ENCODE data around the gene PLXNA4.

PLXNA4 gene

DNA sequence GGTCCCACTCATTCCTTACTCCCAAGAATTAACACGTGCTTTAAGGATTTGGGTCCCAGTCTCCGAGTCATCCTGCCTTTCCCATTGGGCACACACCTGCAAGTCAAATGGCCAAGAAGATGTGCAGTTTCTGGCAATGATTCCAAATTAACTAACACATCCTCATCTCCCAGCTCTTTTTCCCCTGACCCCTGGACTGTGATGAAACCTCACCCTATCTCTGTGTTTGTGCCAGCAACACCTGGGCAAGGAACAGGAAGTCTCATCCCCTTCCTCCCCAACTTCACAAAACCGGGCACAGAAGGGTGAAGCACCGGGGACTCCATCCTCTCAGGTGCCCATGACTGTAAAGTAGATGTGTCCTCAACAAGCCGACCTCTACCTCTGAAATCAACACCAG, 54.8 kb downstream of the PLXNA4 start:
- Histone ChIP-seq H3K36me3 (ENCODE audit: control insufficient read depth in 1 of 2, insufficient read depth in 2 of 2, low read length in 2 of 2) (no peaks in the 10 kb centered on the region), H4K12ac (ENCODE audit: low read depth, low read length) (no peak overlapping the region)
- WGBS (ENCODE audit: extremely low coverage, insufficient coverage, insufficient read length) = no CpG with 5 or more reads among the region's 5 CpGs

DNA sequence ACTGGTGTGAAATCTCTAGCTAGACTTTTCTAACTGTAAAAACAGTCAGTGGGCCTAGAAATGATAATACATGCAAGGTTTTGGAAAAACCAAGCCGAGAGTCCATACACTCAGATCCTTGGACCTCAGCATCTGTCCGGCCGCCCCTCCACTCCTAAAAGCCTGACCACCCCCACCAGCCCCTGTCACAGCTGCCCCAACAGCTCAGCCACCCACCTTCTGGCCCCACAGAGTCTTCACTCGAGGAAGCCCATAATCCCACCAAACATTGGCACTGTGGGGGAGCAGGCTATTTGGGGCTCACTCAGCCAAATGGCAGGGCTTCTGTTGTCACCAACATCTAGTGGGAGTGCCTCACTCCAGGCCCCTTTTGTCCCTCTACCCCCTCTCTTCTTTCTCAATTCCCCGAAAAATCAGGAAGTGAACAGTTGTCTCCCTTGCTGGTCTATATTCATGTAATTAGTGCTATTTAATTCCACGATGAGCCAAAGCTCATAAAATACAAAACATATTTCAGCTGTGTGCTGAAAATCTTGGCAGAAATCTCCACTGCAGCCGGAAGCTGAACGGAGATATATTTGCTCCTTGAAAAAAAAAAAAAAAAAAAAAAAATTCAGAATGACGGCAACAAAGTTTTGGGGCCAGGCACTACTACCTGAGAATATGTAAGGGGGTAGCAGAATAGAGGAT, 55.5 kb downstream of the PLXNA4 start:
- H3K9me3 ChIP-seq (ENCODE audit: insufficient read depth, low read depth, low read length) = no peaks in the 10 kb centered on the region
- no peak overlapping the region for H3K23ac ChIP-seq (ENCODE audit: low read length)
- DNase-seq = no peak
- H2BK120ac ChIP-seq (ENCODE audit: insufficient read depth, low read length, poor library complexity) = no peak overlapping the region
- H3K18ac ChIP-seq (ENCODE audit: low read length) = no peak overlapping the region
- H3K4me1 ChIP-seq (ENCODE audit: control insufficient read depth in 1 of 2, insufficient read depth in 2 of 2, low read length in 2 of 2) = no peaks in the 10 kb centered on the region
- H3K14ac ChIP-seq (ENCODE audit: low read length) = no peak overlapping the region
- no peaks in the 10 kb centered on the region for H3K79me1 ChIP-seq (ENCODE audit: low read length)
- H2BK5ac ChIP-seq (ENCODE audit: low read depth, low read length, poor library complexity) = no peak overlapping the region
- H3K4me2 ChIP-seq (ENCODE audit: low read length) = no peak overlapping the region
- H3K36me3 ChIP-seq (ENCODE audit: control insufficient read depth in 1 of 2, insufficient read depth in 2 of 2, low read length in 2 of 2) = no peaks in the 10 kb centered on the region
- H4K91ac ChIP-seq (ENCODE audit: low read depth, low read length) = no peak overlapping the region
- no peak overlapping the region for H3K27ac ChIP-seq (ENCODE audit: low read depth, low read length)
- H2BK12ac ChIP-seq (ENCODE audit: low read length) = no peak overlapping the region
- H3K4ac ChIP-seq (ENCODE audit: low read depth, low read length) = no peak overlapping the region
- no peak overlapping the region for H3K9ac ChIP-seq (ENCODE audit: low read length)
- H3K27me3 ChIP-seq (ENCODE audit: insufficient read depth, low read length) = no peaks in the 10 kb centered on the region
- no peak overlapping the region for H4K12ac ChIP-seq (ENCODE audit: low read depth, low read length)
- no peak overlapping the region for H3K4me3 ChIP-seq (ENCODE audit: low read depth, low read length)
- H3K79me2 ChIP-seq (ENCODE audit: control insufficient read depth, insufficient read depth, low read length, poor library complexity) = no peaks in the 10 kb centered on the region
- WGBS (ENCODE audit: extremely low coverage, insufficient coverage, insufficient read length) = no CpG with 5 or more reads among the region's 9 CpGs
- no peak overlapping the region for H2AFZ ChIP-seq (ENCODE audit: insufficient read depth, low read length, poor library complexity)
- no peak overlapping the region for H4K8ac ChIP-seq (ENCODE audit: low read depth, low read length)
- H2AK5ac ChIP-seq (ENCODE audit: low read length) = no peak overlapping the region

More for the DNA sequence above, 54.8 kb downstream of the PLXNA4 start:
- Histone ChIP-seq H2AFZ (ENCODE audit: insufficient read depth, low read length, poor library complexity) (no peak overlapping the region), H3K4ac (ENCODE audit: low read depth, low read length) (no peak overlapping the region), H2AK5ac (ENCODE audit: low read length) (no peak overlapping the region), H3K18ac (ENCODE audit: low read length) (no peak overlapping the region), H2BK12ac (ENCODE audit: low read length) (no peak overlapping the region), H3K27ac (ENCODE audit: low read depth, low read length) (no peak overlapping the region), H3K23ac (ENCODE audit: low read length) (no peak overlapping the region), H3K79me2 (ENCODE audit: control insufficient read depth, insufficient read depth, low read length, poor library complexity) (no peaks in the 10 kb centered on the region), H3K9ac (ENCODE audit: low read length) (no peak overlapping the region), H3K4me1 (ENCODE audit: control insufficient read depth in 1 of 2, insufficient read depth in 2 of 2, low read length in 2 of 2) (no peaks in the 10 kb centered on the region), H3K9me3 (ENCODE audit: insufficient read depth, low read depth, low read length) (no peaks in the 10 kb centered on the region), H4K91ac (ENCODE audit: low read depth, low read length) (no peak overlapping the region), H2BK5ac (ENCODE audit: low read depth, low read length, poor library complexity) (no peak overlapping the region), H4K8ac (ENCODE audit: low read depth, low read length) (no peak overlapping the region), H3K4me2 (ENCODE audit: low read length) (no peak overlapping the region), H2BK120ac (ENCODE audit: insufficient read depth, low read length, poor library complexity) (no peak overlapping the region), H3K79me1 (ENCODE audit: low read length) (no peaks in the 10 kb centered on the region), H3K4me3 (ENCODE audit: low read depth, low read length) (no peak overlapping the region), H3K27me3 (ENCODE audit: insufficient read depth, low read length) (no peaks in the 10 kb centered on the region), H3K14ac (ENCODE audit: low read length) (no peak overlapping the region)
- no peak for DNase-seq

- Histone ChIP-seq H4K12ac (ENCODE audit: low read depth, low read length) (no peak overlapping the region), H3K4me1 (ENCODE audit: control insufficient read depth in 1 of 2, insufficient read depth in 2 of 2, low read length in 2 of 2) (no peaks in the 10 kb centered on the region), H3K9ac (ENCODE audit: low read length) (no peak overlapping the region), H2BK5ac (ENCODE audit: low read depth, low read length, poor library complexity) (no peak overlapping the region), H3K4me2 (ENCODE audit: low read length) (no peak overlapping the region), H3K9me3 (ENCODE audit: insufficient read depth, low read depth, low read length) (no peaks in the 10 kb centered on the region), H3K4ac (ENCODE audit: low read depth, low read length) (no peak overlapping the region), H3K27ac (ENCODE audit: low read depth, low read length) (no peak overlapping the region), H2BK120ac (ENCODE audit: insufficient read depth, low read length, poor library complexity) (no peak overlapping the region), H4K8ac (ENCODE audit: low read depth, low read length) (no peak overlapping the region), H2AK5ac (ENCODE audit: low read length) (no peak overlapping the region), H3K79me2 (ENCODE audit: control insufficient read depth, insufficient read depth, low read length, poor library complexity) (no peaks in the 10 kb centered on the region), H3K4me3 (ENCODE audit: low read depth, low read length) (no peak overlapping the region), H2AFZ (ENCODE audit: insufficient read depth, low read length, poor library complexity) (no peak overlapping the region), H3K36me3 (ENCODE audit: control insufficient read depth in 1 of 2, insufficient read depth in 2 of 2, low read length in 2 of 2) (no peaks in the 10 kb centered on the region), H3K79me1 (ENCODE audit: low read length) (no peaks in the 10 kb centered on the region), H3K14ac (ENCODE audit: low read length) (no peak overlapping the region), H3K23ac (ENCODE audit: low read length) (no peak overlapping the region), H3K27me3 (ENCODE audit: insufficient read depth, low read length) (no peaks in the 10 kb centered on the region), H4K91ac (ENCODE audit: low read depth, low read length) (no peak overlapping the region), H3K18ac (ENCODE audit: low read length) (no peak overlapping the region), H2BK12ac (ENCODE audit: low read length) (no peak overlapping the region)
- no peak for DNase-seq
- WGBS (ENCODE audit: extremely low coverage, insufficient coverage, insufficient read length) = no CpG with 5 or more reads among the region's 1 CpG
Measured at GRCh38 chr7:132519936-132520335, 56.3 kb downstream of the PLXNA4 start.

DNA sequence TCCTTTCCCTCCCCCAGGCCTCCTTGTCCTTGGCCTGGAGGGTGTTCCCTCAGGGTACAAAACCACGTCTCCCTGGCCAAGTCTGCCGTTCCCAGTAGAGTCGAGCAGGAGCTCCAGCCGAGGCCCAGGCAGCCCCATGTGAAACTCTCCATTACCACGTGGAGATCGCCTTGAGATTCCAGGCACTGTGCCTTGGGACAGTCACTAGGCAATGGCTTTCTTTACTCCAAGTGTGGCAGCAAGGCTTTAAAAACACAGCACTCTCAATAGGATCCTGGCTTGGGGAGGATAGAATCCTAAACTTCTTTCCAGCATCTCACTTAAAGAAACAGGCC, 57.5 kb downstream of the PLXNA4 start:
- Histone ChIP-seq H3K36me3 (ENCODE audit: control insufficient read depth in 1 of 2, insufficient read depth in 2 of 2, low read length in 2 of 2) (no peaks in the 10 kb centered on the region), H4K12ac (ENCODE audit: low read depth, low read length) (no peak overlapping the region), H3K14ac (ENCODE audit: low read length) (no peak overlapping the region), H3K9ac (ENCODE audit: low read length) (no peak overlapping the region), H3K4ac (ENCODE audit: low read depth, low read length) (no peak overlapping the region), H2BK12ac (ENCODE audit: low read length) (no peak overlapping the region), H4K91ac (ENCODE audit: low read depth, low read length) (no peak overlapping the region), H3K4me2 (ENCODE audit: low read length) (no peak overlapping the region), H3K4me1 (ENCODE audit: control insufficient read depth in 1 of 2, insufficient read depth in 2 of 2, low read length in 2 of 2) (no peaks in the 10 kb centered on the region), H3K79me2 (ENCODE audit: control insufficient read depth, insufficient read depth, low read length, poor library complexity) (no peaks in the 10 kb centered on the region), H2BK5ac (ENCODE audit: low read depth, low read length, poor library complexity) (no peak overlapping the region), H3K9me3 (ENCODE audit: insufficient read depth, low read depth, low read length) (no peaks in the 10 kb centered on the region), H2AFZ (ENCODE audit: insufficient read depth, low read length, poor library complexity) (no peak overlapping the region), H2BK120ac (ENCODE audit: insufficient read depth, low read length, poor library complexity) (no peak overlapping the region), H3K23ac (ENCODE audit: low read length) (no peak overlapping the region), H3K27ac (ENCODE audit: low read depth, low read length) (no peak overlapping the region), H3K79me1 (ENCODE audit: low read length) (no peaks in the 10 kb centered on the region), H3K27me3 (ENCODE audit: insufficient read depth, low read length) (no peaks in the 10 kb centered on the region), H3K4me3 (ENCODE audit: low read depth, low read length) (no peak overlapping the region), H2AK5ac (ENCODE audit: low read length) (no peak overlapping the region), H3K18ac (ENCODE audit: low read length) (no peak overlapping the region), H4K8ac (ENCODE audit: low read depth, low read length) (no peak overlapping the region)
- WGBS (ENCODE audit: extremely low coverage, insufficient coverage, insufficient read length) = no CpG with 5 or more reads among the region's 6 CpGs
- no peak for DNase-seq

Measured in trophoblast cell (in vitro differentiated cells and primary cell).